GM12801 (cell line): ENCODE measurements around the gene NAV3.

Source experiments
- TF ChIP-seq, protein P1 (sequence below): IDR thresholded peaks from one replicate; pipeline ENCODE4 v1.5.1; 2011; ENCODE audit warnings: control low read depth; ENCODE audit not compliant: insufficient read length; ENCODE audit errors: extremely low read depth

NAV3 gene

DNA sequence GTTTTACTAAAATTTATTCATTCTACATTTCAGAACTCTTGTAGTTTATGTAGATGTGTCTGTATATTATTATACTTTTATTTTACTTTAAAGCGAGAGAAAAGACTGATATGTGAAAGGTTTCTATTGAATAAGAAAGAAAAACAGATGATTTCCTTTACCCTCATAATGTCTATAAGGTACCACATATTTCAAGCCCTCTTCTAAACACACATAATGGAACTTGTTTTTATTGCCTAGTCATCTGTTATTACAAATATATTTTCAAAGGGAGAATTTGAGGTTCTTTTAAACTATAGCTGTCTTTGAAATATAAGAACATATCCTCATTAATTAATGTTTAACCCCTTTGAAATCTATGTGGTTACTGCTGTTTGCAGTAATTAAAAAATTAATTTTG is 34.5 kb downstream of the NAV3 start:
- TF ChIP-seq, protein P1, sequence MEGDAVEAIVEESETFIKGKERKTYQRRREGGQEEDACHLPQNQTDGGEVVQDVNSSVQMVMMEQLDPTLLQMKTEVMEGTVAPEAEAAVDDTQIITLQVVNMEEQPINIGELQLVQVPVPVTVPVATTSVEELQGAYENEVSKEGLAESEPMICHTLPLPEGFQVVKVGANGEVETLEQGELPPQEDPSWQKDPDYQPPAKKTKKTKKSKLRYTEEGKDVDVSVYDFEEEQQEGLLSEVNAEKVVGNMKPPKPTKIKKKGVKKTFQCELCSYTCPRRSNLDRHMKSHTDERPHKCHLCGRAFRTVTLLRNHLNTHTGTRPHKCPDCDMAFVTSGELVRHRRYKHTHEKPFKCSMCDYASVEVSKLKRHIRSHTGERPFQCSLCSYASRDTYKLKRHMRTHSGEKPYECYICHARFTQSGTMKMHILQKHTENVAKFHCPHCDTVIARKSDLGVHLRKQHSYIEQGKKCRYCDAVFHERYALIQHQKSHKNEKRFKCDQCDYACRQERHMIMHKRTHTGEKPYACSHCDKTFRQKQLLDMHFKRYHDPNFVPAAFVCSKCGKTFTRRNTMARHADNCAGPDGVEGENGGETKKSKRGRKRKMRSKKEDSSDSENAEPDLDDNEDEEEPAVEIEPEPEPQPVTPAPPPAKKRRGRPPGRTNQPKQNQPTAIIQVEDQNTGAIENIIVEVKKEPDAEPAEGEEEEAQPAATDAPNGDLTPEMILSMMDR, result no peak

DNA sequence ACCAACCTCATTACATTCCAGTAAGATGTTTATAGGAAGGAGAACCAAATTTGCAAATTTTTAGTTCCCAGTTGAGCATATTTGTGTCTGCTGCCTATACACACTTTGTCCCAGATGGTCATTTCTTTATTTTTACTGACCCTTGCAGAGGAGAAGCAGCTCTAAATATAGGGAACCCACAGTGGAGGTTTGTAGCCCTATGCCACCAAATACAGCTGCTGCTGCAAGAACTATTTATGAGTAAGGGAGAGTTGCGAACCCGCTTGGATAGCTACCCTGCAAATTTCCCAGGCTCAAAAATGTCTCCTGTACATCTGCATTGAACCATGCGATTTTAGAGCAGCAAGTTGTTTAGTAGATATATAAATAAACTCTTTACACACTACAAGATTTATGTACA is 48.2 kb downstream of the NAV3 start:
- TF ChIP-seq, protein P1, result no peak

DNA sequence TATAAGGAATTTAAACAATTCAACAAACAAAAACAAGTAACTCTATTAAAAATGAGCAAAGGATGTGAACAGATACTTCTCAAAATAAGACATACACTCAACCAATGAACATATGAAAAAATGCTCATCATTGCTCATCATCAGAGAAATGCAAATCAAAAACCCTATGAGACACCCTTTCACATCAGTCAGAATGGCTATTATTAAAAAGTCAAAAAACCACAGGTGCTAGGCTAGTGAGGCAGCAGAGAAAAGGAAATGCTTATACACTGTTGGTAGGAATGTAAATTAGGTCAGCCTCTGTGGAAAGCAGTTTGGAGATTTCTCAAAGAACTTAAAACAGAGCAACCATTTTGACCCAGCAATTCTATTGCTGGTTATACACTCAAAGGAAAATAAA is 52.0 kb downstream of the NAV3 start:
- TF ChIP-seq, protein P1, result no peak

DNA sequence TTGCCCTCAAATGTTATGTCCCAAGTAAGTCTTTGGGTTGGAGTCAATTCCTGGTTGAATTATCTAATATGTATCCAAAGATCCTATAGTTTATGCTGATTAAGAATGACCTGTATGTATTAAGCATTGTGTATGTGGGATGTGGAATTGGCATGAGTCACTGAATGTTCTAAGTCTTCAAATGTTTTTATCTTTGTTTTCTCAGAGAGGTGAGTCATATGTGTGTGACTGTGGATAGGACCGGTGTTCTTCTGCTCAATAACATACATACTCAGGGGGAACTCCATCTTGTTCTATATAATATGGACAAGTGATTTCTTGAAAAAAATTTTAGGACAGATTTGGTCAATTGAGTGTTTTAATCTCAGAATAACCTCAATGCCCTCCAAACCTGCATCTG is 57.9 kb downstream of the NAV3 start:
- TF ChIP-seq, protein P1, result no peak

DNA sequence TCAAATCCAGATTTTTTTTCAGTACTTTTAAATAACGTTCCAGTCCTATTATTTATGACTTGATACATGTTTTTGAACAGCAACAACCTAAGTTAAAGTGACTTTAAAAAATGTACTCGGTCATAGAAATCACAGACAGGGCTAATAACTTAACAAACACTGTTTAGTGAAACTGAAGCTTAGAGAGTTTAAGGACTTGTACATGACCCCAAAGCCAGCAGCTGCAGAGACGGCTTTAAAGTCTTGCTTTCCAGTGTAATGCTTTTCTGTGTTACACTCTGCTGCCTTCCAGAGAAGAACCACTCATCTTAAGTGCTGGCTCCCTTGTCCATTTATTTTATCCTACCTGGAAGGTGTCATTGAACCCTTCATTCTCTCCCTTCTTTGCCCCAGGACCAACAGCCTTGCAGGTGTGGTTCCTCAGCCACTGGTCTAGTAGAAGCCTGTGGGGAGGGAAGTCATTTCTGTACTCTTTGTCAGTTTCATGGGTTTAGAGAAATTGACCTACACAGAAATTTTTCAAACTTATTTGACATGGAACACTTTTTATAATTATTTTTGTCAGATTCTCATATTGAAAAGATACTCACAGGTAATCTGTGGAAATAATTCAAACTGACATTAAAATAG is 60.9 kb downstream of the NAV3 start:
- TF ChIP-seq, protein P1, result no peak

DNA sequence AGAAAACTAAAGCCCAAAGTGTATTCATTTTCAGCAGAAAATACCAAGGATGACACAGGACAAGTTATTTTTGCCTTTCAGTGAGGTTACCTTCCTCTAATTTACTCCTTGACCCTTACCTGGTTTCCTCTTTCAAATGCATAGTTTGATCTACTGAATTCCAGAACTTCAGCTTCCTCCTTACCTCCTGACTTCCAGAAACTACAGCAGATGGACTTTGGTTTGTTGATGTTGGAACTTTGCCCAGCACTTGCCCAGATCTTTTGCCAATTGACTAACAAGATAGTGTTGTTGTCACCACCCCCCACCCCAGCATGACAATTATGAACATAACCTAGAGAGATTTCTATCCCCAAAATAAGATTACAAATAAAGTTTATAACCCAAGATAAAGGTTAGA is 63.2 kb downstream of the NAV3 start:
- TF ChIP-seq, protein P1, result no peak

DNA sequence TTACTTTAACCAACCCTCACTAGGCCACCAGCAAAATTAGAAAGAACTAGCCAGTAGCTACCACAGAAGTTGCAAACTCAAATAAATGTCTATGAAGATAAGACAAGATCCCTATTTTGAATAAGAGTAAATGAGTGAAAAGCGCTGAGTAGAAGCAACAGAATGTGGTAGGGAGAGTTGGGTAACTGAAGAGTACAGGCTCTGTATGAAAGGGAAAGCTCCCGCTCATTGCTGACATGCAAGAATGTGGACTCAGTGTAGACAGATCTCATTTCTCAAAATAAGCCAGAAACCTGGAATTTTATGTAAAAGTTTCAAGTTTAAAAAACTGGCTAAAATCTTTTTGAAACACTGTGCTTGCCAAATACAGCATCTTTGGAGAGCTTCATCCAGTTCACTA is 63.9 kb downstream of the NAV3 start:
- TF ChIP-seq, protein P1, result no peak

DNA sequence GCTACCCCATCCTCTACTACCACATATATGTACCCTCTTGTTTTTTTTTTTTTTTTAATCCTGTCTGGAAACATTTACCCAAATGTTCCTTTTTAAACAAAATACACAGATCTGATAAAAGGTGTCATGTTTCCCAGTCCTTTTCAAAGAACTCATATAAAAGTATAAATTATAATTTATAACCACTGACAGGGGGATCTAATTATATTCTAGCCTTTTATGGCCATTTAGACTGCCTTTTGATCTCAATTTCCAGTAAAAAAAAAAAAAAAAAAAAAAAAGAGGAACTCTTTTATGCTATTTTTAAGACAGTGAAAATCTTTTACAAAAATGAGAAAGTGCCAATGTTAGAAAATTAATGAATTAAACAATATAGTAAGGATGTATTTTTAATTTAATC is 65.0 kb downstream of the NAV3 start:
- TF ChIP-seq, protein P1, result no peak
